ENCODE measurements around the gene OR1N1.
"Not testable (repeated sequence)": the region's sequence is repeated elsewhere in the genome, so short reads cannot be mapped to it uniquely, and the experiment has no call there.

OR1N1 gene, protein sequence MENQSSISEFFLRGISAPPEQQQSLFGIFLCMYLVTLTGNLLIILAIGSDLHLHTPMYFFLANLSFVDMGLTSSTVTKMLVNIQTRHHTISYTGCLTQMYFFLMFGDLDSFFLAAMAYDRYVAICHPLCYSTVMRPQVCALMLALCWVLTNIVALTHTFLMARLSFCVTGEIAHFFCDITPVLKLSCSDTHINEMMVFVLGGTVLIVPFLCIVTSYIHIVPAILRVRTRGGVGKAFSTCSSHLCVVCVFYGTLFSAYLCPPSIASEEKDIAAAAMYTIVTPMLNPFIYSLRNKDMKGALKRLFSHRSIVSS

GRCh38 chr9:122527193-122527592, at the start of gene OR1N1:
Gene OR1N1 (minus strand): TSS chr9:122527293. CDS start chr9:122527293, 0 bp downstream.
- no peak for DNase-seq (ENCODE audit: low read depth)

- DNase-seq (ENCODE audit: low read depth), result peak; percentile 5
Observed at GRCh38 chr9:122572456-122572855, 45.4 kb upstream of the OR1N1 start.

GRCh38 chr9:122567901-122568300, 40.8 kb upstream of the OR1N1 start:
- no peak for DNase-seq (ENCODE audit: low read depth)

- DNase-seq (ENCODE audit: low read depth), result no peak
Observed at GRCh38 chr9:122562134-122562760, 35.2 kb upstream of the OR1N1 start.

GRCh38 chr9:122561446-122561845, 34.4 kb upstream of the OR1N1 start:
- no peak for DNase-seq (ENCODE audit: low read depth)

DNA sequence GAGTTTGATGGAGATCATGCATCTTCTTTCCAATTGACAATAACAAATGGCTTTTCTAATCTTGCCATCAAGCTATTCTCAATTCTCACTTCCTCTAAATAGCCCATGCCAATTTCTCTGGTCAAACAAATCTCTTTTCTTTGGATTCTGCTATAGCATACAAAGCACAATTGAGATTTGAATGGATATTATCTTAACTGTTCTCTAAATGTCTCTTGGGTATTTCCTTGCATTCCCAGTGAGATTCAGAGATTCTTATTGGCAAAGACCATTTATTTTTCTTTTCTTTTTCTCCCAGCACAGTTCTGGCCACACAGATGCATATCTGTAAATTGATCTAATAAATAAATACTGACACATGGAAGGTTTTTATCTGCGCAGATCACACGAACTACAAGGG, 25.7 kb upstream of the OR1N1 start, which contains the start of gene OR1N2:
OR1N2 (plus strand) TSS at position 301 of the 400 bp plus-strand sequence. CDS start 100 bp downstream, outside the sequence.
- no peak for DNase-seq (ENCODE audit: low read depth)

- no peak for DNase-seq (ENCODE audit: low read depth)
Observed at GRCh38 chr9:122551371-122551770, 24.3 kb upstream of the OR1N1 start.

- DNase-seq (ENCODE audit: low read depth), result no peak
Observed at GRCh38 chr9:122546196-122546595, 19.1 kb upstream of the OR1N1 start.

DNA sequence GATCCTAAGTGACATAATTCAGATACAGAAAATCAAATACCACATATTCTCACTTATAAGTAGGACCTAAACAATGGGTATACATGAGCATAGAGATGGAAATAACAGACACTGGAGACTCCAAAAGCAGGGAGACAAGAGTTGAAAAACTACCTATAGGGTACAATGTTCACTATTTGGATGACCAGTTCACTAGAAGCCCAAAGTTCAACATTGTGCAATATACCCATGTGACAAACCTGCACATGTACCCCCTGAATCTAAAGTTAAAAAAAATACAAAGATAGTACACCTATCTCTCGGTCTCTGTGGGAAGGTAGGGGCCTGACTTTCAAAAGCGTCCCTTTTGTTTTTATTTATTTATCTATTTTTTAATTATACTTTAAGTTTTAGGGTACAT, 11.7 kb upstream of the OR1N1 start:
- DNase-seq (ENCODE audit: low read depth), result no peak

DNA sequence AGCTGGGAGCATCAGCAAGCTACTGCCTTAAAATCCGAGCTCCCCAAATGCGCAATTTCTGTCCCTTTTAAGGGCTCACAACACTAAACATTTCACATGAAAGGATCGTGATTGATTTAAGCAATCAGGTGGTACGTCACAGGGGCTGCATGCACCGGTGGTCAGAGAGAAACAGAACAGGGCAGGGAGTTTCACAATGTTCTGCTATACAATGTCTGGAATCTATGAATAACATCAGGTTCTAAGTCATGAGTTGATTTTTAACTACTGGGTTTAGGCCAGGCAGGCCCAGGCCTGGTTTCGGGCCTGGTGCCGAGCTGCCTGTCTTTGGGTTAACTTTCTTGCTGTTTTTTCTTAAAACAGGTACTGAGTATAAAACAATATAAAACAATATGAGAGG, 10.0 kb upstream of the OR1N1 start:
- DNase-seq (ENCODE audit: low read depth), result not testable (repeated sequence)

- DNase-seq (ENCODE audit: low read depth), result peak; percentile 8
Observed at GRCh38 chr9:122536134-122536533, 9.0 kb upstream of the OR1N1 start.

- not testable (repeated sequence) for DNase-seq (ENCODE audit: low read depth)
Observed at GRCh38 chr9:122531157-122531556, 4.1 kb upstream of the OR1N1 start.

- DNase-seq (ENCODE audit: low read depth), result no peak
Observed at GRCh38 chr9:122526602-122527001, 491 bp downstream of the OR1N1 start.

DNA sequence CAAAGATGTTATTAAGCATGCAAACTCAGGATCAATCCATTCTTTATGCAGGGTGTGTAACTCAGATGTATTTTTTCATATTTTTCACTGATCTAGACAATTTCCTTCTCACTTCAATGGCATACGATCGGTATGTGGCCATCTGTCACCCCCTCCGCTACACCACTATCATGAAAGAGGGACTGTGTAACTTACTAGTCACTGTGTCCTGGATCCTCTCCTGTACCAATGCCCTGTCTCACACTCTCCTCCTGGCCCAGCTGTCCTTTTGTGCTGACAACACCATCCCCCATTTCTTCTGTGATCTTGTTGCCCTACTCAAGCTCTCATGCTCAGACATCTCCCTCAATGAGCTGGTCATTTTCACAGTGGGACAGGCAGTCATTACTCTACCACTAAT, 7.7 kb downstream of the OR1N1 start:
- no peak for DNase-seq (ENCODE audit: low read depth)

GRCh38 chr9:122518841-122519240, 8.3 kb downstream of the OR1N1 start, which contains the start of gene OR1J4:
Gene OR1J4 (plus strand): TSS chr9:122519141. CDS start chr9:122519141, 0 bp downstream.
- DNase-seq (ENCODE audit: low read depth), result no peak

DNA sequence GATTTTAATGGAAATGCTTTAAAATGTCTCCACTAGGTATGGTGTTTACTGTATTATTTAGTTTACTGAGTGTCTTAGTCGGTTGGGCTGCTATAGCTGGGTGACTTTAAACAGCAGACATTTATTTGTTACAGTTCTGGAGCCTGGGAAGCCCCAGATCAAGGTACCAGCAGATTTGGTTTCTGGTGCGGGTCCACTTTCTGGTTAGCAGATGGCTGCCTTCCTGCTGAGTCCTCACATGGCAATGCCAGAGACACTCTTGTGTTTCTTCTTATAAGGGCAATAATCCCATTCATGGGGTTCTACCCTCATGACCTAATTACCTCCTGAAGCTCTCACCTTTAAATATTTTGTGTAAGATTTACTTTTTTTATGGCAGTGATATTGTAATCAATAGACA, 8.9 kb downstream of the OR1N1 start:
- no peak for DNase-seq (ENCODE audit: low read depth)

GRCh38 chr9:122510502-122510901, 16.6 kb downstream of the OR1N1 start, which contains the start of gene OR1J2:
Gene OR1J2 (plus strand): TSS chr9:122510802. CDS start chr9:122510802, 0 bp downstream.
- DNase-seq (ENCODE audit: low read depth), result no peak

GRCh38 chr9:122506964-122507363, 20.1 kb downstream of the OR1N1 start:
- no peak for DNase-seq (ENCODE audit: low read depth)

GRCh38 chr9:122498883-122499288, 28.2 kb downstream of the OR1N1 start:
- DNase-seq (ENCODE audit: low read depth), result peak; percentile 59

- no peak for DNase-seq (ENCODE audit: low read depth)
Observed at GRCh38 chr9:122479062-122479461, 48.0 kb downstream of the OR1N1 start.

DNA sequence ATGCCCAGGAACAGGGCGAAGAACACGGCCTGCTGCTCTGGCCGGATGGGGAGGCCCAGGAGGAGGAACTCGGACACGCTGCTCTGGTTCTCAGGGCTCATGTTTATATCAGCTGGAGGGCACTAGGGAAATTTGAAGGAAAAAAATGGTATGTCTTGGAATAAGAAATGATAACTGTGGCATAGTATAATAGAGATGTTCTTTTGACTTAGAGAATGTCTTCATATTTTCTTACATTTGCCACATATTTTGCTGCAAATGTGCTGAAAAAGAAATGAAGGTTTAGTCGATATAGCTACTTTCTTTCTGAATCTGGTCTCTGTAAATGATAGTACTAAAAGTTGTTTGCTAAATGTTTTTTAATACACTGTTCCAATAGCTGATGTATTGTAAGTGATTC, 49.3 kb downstream of the OR1N1 start, which contains the start of gene OR1J1:
OR1J1 (minus strand) TSS at position 101 of the 400 bp plus-strand sequence; CDS start at position 101, 0 bp downstream.
- DNase-seq (ENCODE audit: low read depth), result no peak

- DNase-seq (ENCODE audit: low read depth), result no peak
Observed at GRCh38 chr9:122477346-122477745, 49.7 kb downstream of the OR1N1 start.
